Brain microvascular endothelial cell (primary cell): ENCODE data around the gene ABCC2.

Source experiments
- DNase-seq: peaks from one replicate; pipeline ENCODE4 v3.0.0-alpha.2; 2020
- H3K27ac ChIP-seq: fragments of 250-450 bp; sonication (Bioruptor Pico); 2 replicates; pipeline ENCODE4 v1.5.1; 2020; ENCODE audit warnings: mild to moderate bottlenecking, moderate library complexity
- H3K27me3 ChIP-seq: fragments of 250-450 bp; sonication (Bioruptor Pico); replicated peaks from 2 replicates; pipeline ENCODE4 v1.5.1; 2020; ENCODE audit warnings: mild to moderate bottlenecking
- H3K36me3 ChIP-seq: fragments of 250-450 bp; sonication (Bioruptor Pico); replicated peaks from 2 replicates; pipeline ENCODE4 v1.5.1; 2020; ENCODE audit warnings: mild to moderate bottlenecking
- H3K4me3 ChIP-seq: 2 replicates; pipeline ENCODE4 v1.5.1; 2011; ENCODE audit warnings: low read depth, mild to moderate bottlenecking, control low read depth, low read length, moderate library complexity
- CTCF ChIP-seq: IDR thresholded peaks from 2 replicates; pipeline ENCODE4 v1.5.1; 2011; ENCODE audit warnings: low read depth, mild to moderate bottlenecking, moderate library complexity, low read length, control low read depth, inconsistent platforms; ENCODE audit errors: missing control alignments
- in situ Hi-C: cut with HindIII; loops from 2 replicates; pipeline ENCODE4 v1.10.0; 2017; ENCODE audit warnings: low sequenced_read_pairs, low pct_ligation_motif_present

The ABCC2 gene

DNA sequence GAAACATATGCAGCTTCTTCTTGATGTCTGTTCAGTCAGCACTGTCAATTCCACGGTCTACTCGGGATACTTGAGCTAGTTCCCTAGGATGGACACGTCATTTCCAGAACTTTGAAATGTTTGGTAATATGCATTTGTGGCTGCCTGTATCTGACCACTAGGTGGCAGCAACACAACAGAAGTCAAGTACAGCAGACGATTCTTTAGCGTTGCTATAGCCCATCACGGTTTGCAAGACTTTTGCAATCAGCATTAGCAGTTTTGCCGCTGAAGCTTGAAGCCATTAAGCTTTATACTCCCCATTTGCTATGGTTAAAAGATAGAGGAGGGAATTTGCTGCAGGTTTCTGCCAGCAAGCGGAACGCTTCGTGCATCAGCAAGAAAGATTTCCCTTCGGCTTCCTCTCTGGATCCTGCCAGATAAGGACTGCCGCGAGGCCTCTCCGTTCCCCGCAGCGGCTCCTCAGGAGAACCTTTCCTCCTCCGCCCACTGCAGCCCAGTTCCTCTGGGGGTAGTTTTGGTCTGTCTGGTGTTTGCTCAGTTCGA is 63.5 kb downstream of the ABCC2 start:
- peak; percentile 90 for TF ChIP-seq CTCF
- DNase-seq, result peak; percentile 92
- Histone ChIP-seq H3K27me3 (no peaks in the 10 kb centered on the region), H3K27ac (no peak overlapping the region), H3K36me3 (no peaks in the 10 kb centered on the region), H3K4me3 (peak overlapping the region; percentile 26)
- in situ Hi-C loops, result loop anchor here (25.0 kb wide), 1 partner anchor 316 kb away; no protein-coding TSS in a partner anchor

DNA sequence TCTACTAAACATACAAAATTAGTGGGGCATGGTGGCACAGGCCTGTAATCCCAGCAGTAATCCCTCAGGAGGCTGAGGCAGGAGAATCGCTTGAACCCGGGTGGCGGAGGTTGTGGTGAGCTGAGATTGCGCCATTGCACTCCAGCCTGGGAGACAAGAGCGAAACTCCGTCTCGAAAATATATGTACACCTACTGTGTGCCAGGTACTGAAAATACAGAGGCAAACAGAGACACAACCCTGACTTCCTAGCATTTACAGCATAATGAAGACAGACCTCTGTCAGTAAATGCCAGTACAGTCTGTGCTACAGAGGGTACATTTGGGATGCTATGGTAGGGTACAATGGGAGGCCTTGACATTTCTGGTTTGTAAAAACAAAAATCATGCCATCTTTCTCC is 66.6 kb downstream of the ABCC2 start:
- no peak overlapping the region for H3K27ac ChIP-seq
- no peaks in the 10 kb centered on the region for H3K27me3 ChIP-seq
- no peak overlapping the region for H3K4me3 ChIP-seq
- no peaks in the 10 kb centered on the region for H3K36me3 ChIP-seq
- in situ Hi-C loops, result loop anchor here (25.0 kb wide), 1 partner anchor 313 kb away; no protein-coding TSS in a partner anchor
- TF ChIP-seq CTCF, result no peak
- DNase-seq, result no peak

- Histone ChIP-seq H3K4me3 (no peak overlapping the region), H3K27ac (no peak overlapping the region), H3K27me3 (no peaks in the 10 kb centered on the region), H3K36me3 (no peaks in the 10 kb centered on the region)
- in situ Hi-C loops, result loop anchor here (25.0 kb wide), 1 partner anchor 313 kb away; no protein-coding TSS in a partner anchor
- no peak for TF ChIP-seq CTCF
- DNase-seq, result no peak
These were observed 67.1 kb downstream of the ABCC2 start for GRCh38 chr10:99849536-99849935.

DNA sequence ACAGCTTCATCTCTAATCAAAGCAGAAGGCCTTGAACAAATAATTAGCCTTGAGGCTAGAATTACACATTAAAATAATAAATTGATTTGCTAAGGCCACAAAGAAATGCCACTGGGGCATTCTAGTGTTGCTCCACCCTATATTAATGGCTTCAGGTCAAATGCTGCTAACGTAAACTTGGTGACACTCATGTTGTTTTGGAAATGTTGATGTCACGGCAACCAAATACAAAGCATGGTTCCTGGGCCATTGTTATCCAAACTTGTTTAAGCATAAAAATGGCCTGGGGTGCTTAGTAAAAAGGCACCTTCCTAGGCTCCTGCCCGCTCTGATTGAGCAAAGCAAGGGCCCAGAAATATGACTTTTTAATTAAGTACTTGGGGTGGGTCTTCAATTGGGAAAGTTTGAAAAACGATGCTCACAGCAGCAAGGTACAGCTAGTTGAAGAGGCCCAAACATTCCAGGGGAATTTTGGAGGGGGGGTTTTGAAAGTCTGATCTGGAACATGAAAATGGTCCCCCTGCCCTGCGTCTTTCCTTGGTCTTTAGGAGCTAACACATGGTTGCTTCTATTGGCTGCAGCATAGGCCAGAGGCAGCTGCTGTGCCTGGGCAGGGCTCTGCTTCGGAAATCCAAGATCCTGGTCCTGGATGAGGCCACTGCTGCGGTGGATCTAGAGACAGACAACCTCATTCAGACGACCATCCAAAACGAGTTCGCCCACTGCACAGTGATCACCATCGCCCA is 67.8 kb downstream of the ABCC2 start:
- DNase-seq, result no peak
- Histone ChIP-seq H3K27ac (no peak overlapping the region), H3K4me3 (no peak overlapping the region), H3K36me3 (no peaks in the 10 kb centered on the region), H3K27me3 (no peaks in the 10 kb centered on the region)
- TF ChIP-seq CTCF, result no peak
- in situ Hi-C loops, result no loop called here

DNA sequence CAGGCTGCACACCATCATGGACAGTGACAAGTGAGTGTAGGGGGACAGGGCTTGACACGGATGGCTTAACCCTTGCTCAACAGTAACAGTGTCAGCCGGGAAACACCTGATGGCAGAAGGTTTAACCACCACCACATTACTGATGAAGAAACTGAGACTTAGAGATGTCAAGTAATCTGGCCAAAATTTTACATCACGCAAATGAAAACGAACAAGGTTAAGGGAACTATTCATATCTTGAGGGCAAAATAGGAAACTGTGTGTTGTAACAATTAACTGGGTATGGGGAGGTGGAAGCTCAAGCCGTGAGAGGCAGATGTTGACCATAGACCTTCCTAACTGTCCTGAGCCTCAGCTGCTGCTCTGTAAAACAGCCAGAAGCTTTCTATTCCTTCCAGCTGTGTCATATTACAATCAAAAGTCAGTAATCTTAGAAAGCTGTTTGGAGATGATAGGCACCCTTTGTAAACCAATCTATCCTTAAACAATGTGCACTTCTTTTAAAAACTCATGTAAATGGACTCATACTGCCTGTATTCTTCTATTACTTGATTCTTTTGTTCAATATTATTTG is 68.4 kb downstream of the ABCC2 start:
- Histone ChIP-seq H3K27me3 (no peaks in the 10 kb centered on the region), H3K27ac (no peak overlapping the region), H3K4me3 (no peak overlapping the region), H3K36me3 (no peaks in the 10 kb centered on the region)
- TF ChIP-seq CTCF, result no peak
- DNase-seq, result no peak
- in situ Hi-C loops, result no loop called here
